GM12878 (cell line): Measurements from ENCODE around the gene CAPN9. TPM values are rescaled to one million over a fixed set of nuclear protein-coding genes. Genes with fewer than 3 reads are reported as not detected.

Source experiments
- ATAC-seq: fragments of 200-7000 bp; cut with Tn5 transposase; 3 replicates; pipeline ENCODE4 v1.9.1; 2020; ENCODE audit warnings: mild to moderate bottlenecking, moderate library complexity
- BruUV-seq: library from RNA; stranded (reverse); fragments of 400-500 nt; replicated peaks from 2 replicates; lab custom pipeline; 2021; lab: Mats Ljungman, UMichigan
- CTCF ChIA-PET: fragments of 300-600 bp; sonication (Branson Sonifier 250); formaldehyde crosslinking; extraction: SDS; loops from one replicate; lab custom pipeline; 2021; ENCODE audit warnings: inconsistent platforms; lab: Yijun Ruan, JAX
- POLR2A ChIA-PET: fragments of 350-600 bp; formaldehyde crosslinking; extraction: SDS; loops from one replicate; lab custom pipeline; 2021; ENCODE audit warnings: inconsistent platforms; lab: Charles Lee
- RAD21 ChIA-PET: fragments of 300-600 bp; sonication (Branson Sonifier 250); formaldehyde crosslinking; loops from one replicate; lab custom pipeline; 2023; ENCODE audit warnings: antibody characterized with exemption; ENCODE audit not compliant: unreplicated experiment; lab: Charles Lee
- SMC1A ChIA-PET: fragments of 300-600 bp; sonication (Branson Sonifier 250); formaldehyde crosslinking; loops from one replicate; lab custom pipeline; 2023; ENCODE audit not compliant: unreplicated experiment, uncharacterized antibody; lab: Charles Lee
- DNase-seq: peaks from one replicate; pipeline ENCODE4 v3.0.0-alpha.2; 2011; ENCODE audit warnings: low read depth, low spot score
- FAIRE-seq: peaks from 3 replicates; lab custom pipeline; 2011; peaks lifted over from hg19 to GRCh38; lab: Jason Lieb, UNC
- H2AFZ ChIP-seq: 2 replicates; pipeline ENCODE4 v1.6.0; 2011; ENCODE audit warnings: low read depth, low read length, control low read depth; ENCODE audit not compliant: control insufficient read depth
- H3K27ac ChIP-seq: 2 replicates; pipeline ENCODE4 v1.5.1; 2011; ENCODE audit warnings: control low read depth; ENCODE audit not compliant: control insufficient read depth, insufficient read depth
- H3K27me3 ChIP-seq, 2 experiments: replicated peaks in 1 of 2; 2 replicates each; pipeline versions ENCODE4 v1.6.0 to v1.6.1; 2011; ENCODE audit warnings: low read length in 1 of 2; ENCODE audit not compliant: control insufficient read depth in 2 of 2, insufficient read depth in 2 of 2
- H3K36me3 ChIP-seq, 2 experiments: 2 replicates each; pipeline ENCODE4 v1.5.1; 2011; ENCODE audit warnings: low read length in 1 of 2; ENCODE audit not compliant: control insufficient read depth in 2 of 2, insufficient read depth in 2 of 2
- H3K4me1 ChIP-seq: 2 replicates; pipeline ENCODE4 v1.6.1; 2011; ENCODE audit warnings: mild to moderate bottlenecking, low read length, moderate library complexity, mixed read lengths; ENCODE audit not compliant: control insufficient read depth, insufficient read depth
- H3K4me2 ChIP-seq: 2 replicates; pipeline ENCODE4 v1.6.0; 2011; ENCODE audit warnings: control low read depth; ENCODE audit not compliant: control insufficient read depth, insufficient read depth
- H3K4me3 ChIP-seq: fragments of 200-600 bp; sonication (generic); 2 replicates; pipeline ENCODE4 v1.5.1; 2016
- H3K79me2 ChIP-seq: 2 replicates; pipeline ENCODE4 v1.6.0; 2011; ENCODE audit warnings: low read length; ENCODE audit not compliant: control insufficient read depth, insufficient read depth
- H3K9ac ChIP-seq: 2 replicates; pipeline ENCODE4 v1.8.0; 2011; ENCODE audit warnings: low read length, control low read depth, mixed read lengths; ENCODE audit not compliant: control insufficient read depth, insufficient read depth
- H3K9me3 ChIP-seq: replicated peaks from 3 replicates; pipeline ENCODE4 v1.5.1; 2011; ENCODE audit warnings: mild to moderate bottlenecking, low read length; ENCODE audit not compliant: control insufficient read depth, insufficient read depth
- H4K20me1 ChIP-seq: 2 replicates; pipeline ENCODE4 v1.6.0; 2011; ENCODE audit not compliant: control insufficient read depth, insufficient read depth
- ATF2 ChIP-seq: IDR thresholded peaks from 2 replicates; pipeline ENCODE4 v1.6.1; 2012; ENCODE audit warnings: low read length, inconsistent platforms
- CHD2 ChIP-seq: IDR thresholded peaks from 2 replicates; pipeline ENCODE4 v1.6.1; 2011; ENCODE audit warnings: low read depth, low read length, improper control_type of control experiment, borderline replicate concordance
- HDGF ChIP-seq: fragments of 450-650 bp; IDR thresholded peaks from 2 replicates; pipeline ENCODE4 v1.6.1; 2016; ENCODE audit warnings: antibody characterized with exemption
- IKZF1 ChIP-seq: fragments of 450-650 bp; conservative IDR thresholded peaks from 2 replicates; pipeline ENCODE4 v1.6.1; 2017; ENCODE audit warnings: antibody characterized with exemption, mild to moderate bottlenecking
- NRF1 ChIP-seq: conservative IDR thresholded peaks from 2 replicates; pipeline ENCODE4 v1.6.1; 2011; ENCODE audit warnings: mild to moderate bottlenecking, low read depth, low read length, improper control_type of control experiment
- RB1 ChIP-seq: fragments of 450-650 bp; formaldehyde crosslinking; IDR thresholded peaks from 2 replicates; pipeline ENCODE4 v1.6.1; 2017; ENCODE audit warnings: mild to moderate bottlenecking, borderline replicate concordance
- SIX5 ChIP-seq: IDR thresholded peaks from 2 replicates; pipeline ENCODE4 v1.6.1; 2011; ENCODE audit warnings: mild to moderate bottlenecking, low read depth, low read length, moderate library complexity; ENCODE audit not compliant: severe bottlenecking
- SPI1 ChIP-seq: IDR thresholded peaks from 2 replicates; pipeline ENCODE4 v1.6.1; 2011; ENCODE audit warnings: low read depth, mild to moderate bottlenecking, low read length, moderate library complexity, borderline replicate concordance; ENCODE audit not compliant: insufficient read depth
- SREBF1 ChIP-seq: IDR thresholded peaks from 2 replicates; pipeline ENCODE4 v1.6.1; 2012; ENCODE audit warnings: mild to moderate bottlenecking, low read length
- STAT1 ChIP-seq: fragments of 450-650 bp; conservative IDR thresholded peaks from 2 replicates; pipeline ENCODE4 v1.6.1; 2014; ENCODE audit warnings: antibody characterized with exemption, mild to moderate bottlenecking
- SUPT20H ChIP-seq: IDR thresholded peaks from 2 replicates; pipeline ENCODE4 v1.6.1; 2011; ENCODE audit warnings: low read depth, mild to moderate bottlenecking, low read length, moderate library complexity, borderline replicate concordance; ENCODE audit not compliant: control insufficient read depth
- TCF7 ChIP-seq: IDR thresholded peaks from 2 replicates; pipeline ENCODE4 v1.6.1; 2014; ENCODE audit warnings: antibody characterized with exemption, borderline replicate concordance
- USF1 ChIP-seq: IDR thresholded peaks from 2 replicates; pipeline ENCODE4 v1.6.1; 2011; ENCODE audit warnings: borderline replicate concordance, low read depth, mild to moderate bottlenecking, moderate library complexity, mixed read lengths, low read length; ENCODE audit not compliant: insufficient read depth; ENCODE audit errors: extremely low read length
- YY1 ChIP-seq: IDR thresholded peaks from 2 replicates; pipeline ENCODE4 v1.6.1; 2011; ENCODE audit warnings: low read depth, mild to moderate bottlenecking, low read length
- ZBED1 ChIP-seq: IDR thresholded peaks from 2 replicates; pipeline ENCODE4 v1.6.1; 2016; ENCODE audit warnings: borderline replicate concordance
- ZNF217 ChIP-seq: fragments of 450-650 bp; IDR thresholded peaks from 2 replicates; pipeline ENCODE4 v1.6.1; 2017; ENCODE audit warnings: antibody characterized with exemption, mild to moderate bottlenecking
- WGBS: methylation state at CpG from one replicate; pipeline ENCODE4 v1.1.6; 2016; ENCODE audit warnings: low lambda C conversion rate; ENCODE audit not compliant: insufficient replicate concordance, insufficient coverage; ENCODE audit errors: missing lambda C conversion rate; 5-methylcytosine and 5-hydroxymethylcytosine counted together
- in situ Hi-C: fragments of 300-500 bp; cut with MboI; formaldehyde crosslinking; loops from 9 replicates; pipeline ENCODE4 v1.14.3; 2018; ENCODE audit warnings: mixed read lengths
- intact Hi-C: fragments of 100-400 bp; cut with micrococcal nuclease; formaldehyde crosslinking; loops from one replicate; pipeline ENCODE4 v1.14.2; 2022; ENCODE audit not compliant: unreplicated experiment
- polyA plus RNA-seq, 11 experiments: library from polyadenylated mRNA; depleted of rRNA in 4 of 11; unstranded in 6 of 11; stranded (reverse) in 5 of 11; fragments of >200 nt; fragmentation: Nextera tagmentation in 4 of 11; fragmentation: Illumina TruSeq in 1 of 11; extraction: Ambion mirVana in 4 of 11; extraction: Trizol in 1 of 11; gene quantifications; 1 replicate in 1 of 11; 2 replicates in 10 of 11; pipeline versions ENCODE4 v1.2.1 to v1.2.3, GENCODE V29; 2011 to 2016; ENCODE audit warnings: inconsistent platforms in 2 of 11, missing spikeins in 2 of 11, low read depth in 1 of 11
- total RNA-seq, 4 experiments: library from RNA; depleted of rRNA in 3 of 4; stranded (reverse); fragments of >200 nt in 3 of 4; fragmentation: Illumina TruSeq in 1 of 4; extraction: Trizol in 1 of 4; gene quantifications; 2 replicates each; pipeline versions ENCODE4 v1.2.1 to v1.2.3, GENCODE V29; 2013 to 2021

Gene CAPN9
- total and polyA plus RNA-seq, 10 of the 15 experiments (the other 5 are each of a cell fraction or from before 2014, with no cell fraction given), result not detected

GRCh38 chr1:230730977-230731376 lies 16.2 kb upstream of the CAPN9 start:
- intact Hi-C loops, result no loop called here
- ATAC-seq (no peak), FAIRE-seq (no peak), DNase-seq (no peak)
- Histone ChIP-seq H3K9ac (no peak overlapping the region), H3K4me1 (no peaks in the 10 kb centered on the region), H3K27me3 (no peaks in the 10 kb centered on the region), H2AFZ (no peak overlapping the region), H3K27ac (no peak overlapping the region), H3K9me3 (no peaks in the 10 kb centered on the region), H3K4me2 (no peak overlapping the region), H3K4me3 (no peak overlapping the region), H3K79me2 (no peaks in the 10 kb centered on the region), H4K20me1 (no peaks in the 10 kb centered on the region), H3K36me3 (no peaks in the 10 kb centered on the region)
- no TSS peak for BruUV-seq
- TF ChIP-seq ZBED1, result no peak
- no peak for TF ChIP-seq NRF1
- no peak for TF ChIP-seq STAT1
- no peak for TF ChIP-seq IKZF1
- no peak for TF ChIP-seq SREBF1
- TF ChIP-seq TCF7, result no peak
- no peak for TF ChIP-seq RB1
- TF ChIP-seq CHD2, result no peak
- TF ChIP-seq SUPT20H, result no peak
- no peak for TF ChIP-seq SPI1
- no peak for TF ChIP-seq SIX5
- no peak for TF ChIP-seq ZNF217
- no peak for TF ChIP-seq ATF2
- no peak for TF ChIP-seq YY1
- no peak for TF ChIP-seq HDGF
- no peak for TF ChIP-seq USF1
- ChIA-PET POLR2A (no interaction called here), RAD21 (no interaction called here), CTCF (no interaction called here), SMC1A (no interaction called here)
- WGBS, result 18% methylated on average over 5 of the region's 5 CpGs
- in situ Hi-C loops, result no loop called here
